T-helper 17 cell (primary cell): ENCODE results near the gene PNMA6A. TPM values are rescaled to one million over a fixed set of nuclear protein-coding genes. Genes with fewer than 3 reads are reported as not detected.
A peak's percentile ranks its signal among the peaks of the same experiment; 100 is the strongest.
"Not testable (repeated sequence)": the region's sequence is repeated elsewhere in the genome, so short reads cannot be mapped to it uniquely, and the experiment has no call there.

Experiments
- ATAC-seq: fragments of 150-1000 bp; cut with Tn5 transposase; 2 replicates; pipeline ENCODE4 v1.10.0; 2021; ENCODE audit warnings: mild to moderate bottlenecking, moderate library complexity
- DNase-seq, 3 donors: peaks; one replicate each; pipeline versions ENCODE4 v3.0.0 to v3.0.0-alpha.2; 2020 to 2021
- H3K9me3 ChIP-seq: one replicate; pipeline ENCODE4 v1.7.0; 2013; ENCODE audit warnings: low read length, mild to moderate bottlenecking; ENCODE audit not compliant: control insufficient read depth, poor library complexity, severe bottlenecking
- H3K27ac Mint-ChIP-seq: one replicate; pipeline ENCODE4 v1.8.0; 2022; ENCODE audit warnings: mild to moderate bottlenecking, moderate library complexity, mixed read lengths
- H3K27me3 Mint-ChIP-seq: one replicate; pipeline ENCODE4 v1.8.0; 2022; ENCODE audit warnings: mixed read lengths
- H3K36me3 Mint-ChIP-seq: one replicate; pipeline ENCODE4 v1.8.0; 2022; ENCODE audit warnings: low read depth, mixed read lengths
- H3K4me1 Mint-ChIP-seq: one replicate; pipeline ENCODE4 v1.8.0; 2022; ENCODE audit warnings: mild to moderate bottlenecking, mixed read lengths
- H3K4me3 Mint-ChIP-seq: one replicate; pipeline ENCODE4 v1.8.0; 2022; ENCODE audit warnings: mild to moderate bottlenecking, moderate library complexity, mixed read lengths
- total RNA-seq, 4 donors: library from RNA in 2 of 4; stranded (reverse) in 2 of 4; gene quantifications; one replicate each; pipeline ENCODE4 v1.2.3 and lab custom pipeline; 2022 to 2026

The PNMA6A gene
- total RNA-seq (under 1 TPM; 0.20 to 0.52 TPM), total RNA-seq (lab: John Stamatoyannopoulos, UW) (0.23 to 0.81 reads per million in 2 donors)

- H3K4me1 Mint-ChIP-seq, H3K27me3 Mint-ChIP-seq, H3K4me3 Mint-ChIP-seq, H3K27ac Mint-ChIP-seq, H3K36me3 Mint-ChIP-seq, H3K9me3 ChIP-seq, DNase-seq: not testable (repeated sequence)
- ATAC-seq: peak; percentile 83
Measured at GRCh38 chrX:153071909-153072583, at the start of gene PNMA6A. TSS of gene PNMA6A (plus strand) at chrX:153072454. CDS start at chrX:153073063, 609 bp downstream.

DNA sequence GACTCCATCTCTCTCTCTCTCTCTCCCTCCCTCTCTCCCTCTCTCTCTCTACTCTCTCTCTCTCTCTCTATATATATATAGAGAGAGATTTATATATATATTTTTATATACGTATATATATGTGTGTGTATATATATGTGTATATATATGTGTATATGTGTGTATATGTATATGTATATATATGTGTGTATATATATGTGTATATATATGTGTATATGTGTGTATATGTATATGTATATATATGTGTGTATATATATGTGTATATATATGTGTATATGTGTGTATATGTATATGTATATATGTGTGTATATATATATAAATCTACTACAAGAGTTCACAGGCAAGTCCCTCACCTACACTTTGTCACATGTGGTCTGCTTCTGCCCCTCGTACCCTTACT is 45.8 kb upstream of the PNMA6A start:
- not testable (repeated sequence) for DNase-seq, H3K9me3 ChIP-seq, H3K4me1 Mint-ChIP-seq, H3K27me3 Mint-ChIP-seq, H3K4me3 Mint-ChIP-seq, H3K27ac Mint-ChIP-seq, H3K36me3 Mint-ChIP-seq
- peak; percentile 20 for ATAC-seq

DNA sequence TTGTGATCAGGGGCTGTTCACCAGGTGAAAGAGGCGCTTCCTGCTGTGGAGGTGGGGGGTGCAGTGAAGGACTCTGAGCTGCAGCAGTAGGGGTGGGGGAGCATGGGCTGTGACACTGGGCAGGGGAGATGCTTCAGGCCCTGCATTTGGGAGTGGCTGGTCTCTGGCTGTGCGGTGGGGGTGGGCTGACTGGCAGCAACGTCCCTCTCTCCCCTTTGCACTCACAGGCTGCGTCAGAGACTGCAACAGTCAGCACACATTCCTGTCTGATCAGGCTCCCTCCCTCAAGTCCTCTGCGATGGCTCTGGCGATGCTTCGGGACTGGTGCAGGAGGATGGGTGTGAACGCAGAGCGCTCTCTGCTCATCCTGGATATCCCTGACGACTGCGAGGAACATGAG is 43.8 kb upstream of the PNMA6A start:
- DNase-seq: not testable (repeated sequence)

DNA sequence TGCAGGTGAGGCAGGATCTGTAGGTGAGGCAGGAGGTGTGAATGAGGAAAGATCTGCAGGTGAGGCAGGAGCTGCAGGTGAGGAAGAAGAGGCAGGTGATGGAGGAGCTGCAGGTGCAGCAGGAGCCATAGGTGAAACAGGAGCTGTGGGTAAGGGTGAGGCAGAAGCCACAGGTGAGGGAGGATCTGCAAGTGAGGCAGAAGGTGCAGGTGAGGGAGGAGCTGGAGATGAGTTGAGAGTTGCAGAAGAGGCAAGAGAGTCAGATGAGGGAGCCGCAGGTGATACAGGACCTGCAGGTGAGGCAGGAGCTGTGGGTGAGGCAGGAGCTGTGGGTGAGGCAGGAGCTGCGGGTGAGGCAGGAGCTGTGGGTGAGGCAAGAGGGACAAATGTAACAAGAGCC is 43.1 kb upstream of the PNMA6A start:
- H3K27ac Mint-ChIP-seq: no peak overlapping the region
- no peaks in the 10 kb centered on the region for H3K9me3 ChIP-seq
- no peak for DNase-seq
- ATAC-seq: no peak
- H3K4me1 Mint-ChIP-seq: peaks cover 5% of the 10 kb centered on the region
- H3K27me3 Mint-ChIP-seq: no peaks in the 10 kb centered on the region
- peak overlapping the region; percentile 41 for H3K4me3 Mint-ChIP-seq
- H3K36me3 Mint-ChIP-seq: no peaks in the 10 kb centered on the region

More for the DNA sequence above, 43.8 kb upstream of the PNMA6A start:
- not testable (repeated sequence) for H3K4me3 Mint-ChIP-seq, H3K9me3 ChIP-seq, H3K27me3 Mint-ChIP-seq, H3K27ac Mint-ChIP-seq, H3K36me3 Mint-ChIP-seq, ATAC-seq, H3K4me1 Mint-ChIP-seq

- no peak overlapping the region for H3K27ac Mint-ChIP-seq
- no peaks in the 10 kb centered on the region for H3K9me3 ChIP-seq
- peaks cover 5% of the 10 kb centered on the region for H3K4me1 Mint-ChIP-seq
- ATAC-seq (no peak), DNase-seq (no peak)
- no peak overlapping the region for H3K4me3 Mint-ChIP-seq
- no peaks in the 10 kb centered on the region for H3K36me3 Mint-ChIP-seq
- H3K27me3 Mint-ChIP-seq: no peaks in the 10 kb centered on the region
Measured at GRCh38 chrX:153029875-153030274, 42.4 kb upstream of the PNMA6A start.

GRCh38 chrX:153030801-153031200 is 41.5 kb upstream of the PNMA6A start:
- H3K4me1 Mint-ChIP-seq: peaks cover 5% of the 10 kb centered on the region
- no peak overlapping the region for H3K4me3 Mint-ChIP-seq
- H3K27ac Mint-ChIP-seq: no peak overlapping the region
- H3K36me3 Mint-ChIP-seq: no peaks in the 10 kb centered on the region
- ATAC-seq (no peak), DNase-seq (no peak)
- no peaks in the 10 kb centered on the region for H3K27me3 Mint-ChIP-seq
- no peaks in the 10 kb centered on the region for H3K9me3 ChIP-seq

GRCh38 chrX:153032397-153033118 is 39.7 kb upstream of the PNMA6A start:
- Mint-ChIP-seq H3K27ac (peak overlapping the region; percentile 85), H3K36me3 (no peaks in the 10 kb centered on the region), H3K27me3 (no peaks in the 10 kb centered on the region), H3K4me3 (peak overlapping the region; percentile 80), H3K4me1 (peaks cover 5% of the 10 kb centered on the region)
- no peaks in the 10 kb centered on the region for H3K9me3 ChIP-seq
- ATAC-seq (peak; percentile 79), DNase-seq (peak; percentile 35 to 60 (median 36))

- Mint-ChIP-seq H3K4me1 (no peaks in the 10 kb centered on the region), H3K4me3 (no peak overlapping the region), H3K27ac (no peak overlapping the region), H3K27me3 (no peaks in the 10 kb centered on the region), H3K36me3 (peaks cover 4% of the 10 kb centered on the region)
- no peak for DNase-seq
- H3K9me3 ChIP-seq: no peaks in the 10 kb centered on the region
- no peak for ATAC-seq
Measured at GRCh38 chrX:153049093-153049492, 23.2 kb upstream of the PNMA6A start.

DNA sequence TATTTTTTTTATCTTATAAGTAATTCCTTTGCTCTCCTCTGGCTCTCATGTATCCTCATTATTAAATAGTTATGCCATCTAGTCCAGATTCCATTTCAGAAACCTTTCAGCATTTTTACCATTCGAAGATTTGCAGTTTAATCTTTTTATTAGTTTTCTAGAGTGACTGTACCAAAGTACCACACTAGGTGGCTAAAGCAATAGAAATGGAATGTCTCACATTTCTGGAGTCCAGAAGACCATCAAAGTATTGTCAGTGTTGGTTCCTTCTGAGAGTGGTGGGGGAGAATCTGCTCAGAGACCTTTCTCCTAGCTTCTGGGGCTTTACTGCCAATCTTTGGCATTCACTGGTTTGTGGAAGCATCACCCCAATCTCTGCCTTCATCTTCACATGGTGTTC is 19.7 kb upstream of the PNMA6A start:
- Mint-ChIP-seq H3K4me1 (no peaks in the 10 kb centered on the region), H3K36me3 (peaks cover 2% of the 10 kb centered on the region), H3K4me3 (no peak overlapping the region), H3K27me3 (no peaks in the 10 kb centered on the region), H3K27ac (no peak overlapping the region)
- no peak for DNase-seq
- ATAC-seq: no peak
- no peaks in the 10 kb centered on the region for H3K9me3 ChIP-seq

DNA sequence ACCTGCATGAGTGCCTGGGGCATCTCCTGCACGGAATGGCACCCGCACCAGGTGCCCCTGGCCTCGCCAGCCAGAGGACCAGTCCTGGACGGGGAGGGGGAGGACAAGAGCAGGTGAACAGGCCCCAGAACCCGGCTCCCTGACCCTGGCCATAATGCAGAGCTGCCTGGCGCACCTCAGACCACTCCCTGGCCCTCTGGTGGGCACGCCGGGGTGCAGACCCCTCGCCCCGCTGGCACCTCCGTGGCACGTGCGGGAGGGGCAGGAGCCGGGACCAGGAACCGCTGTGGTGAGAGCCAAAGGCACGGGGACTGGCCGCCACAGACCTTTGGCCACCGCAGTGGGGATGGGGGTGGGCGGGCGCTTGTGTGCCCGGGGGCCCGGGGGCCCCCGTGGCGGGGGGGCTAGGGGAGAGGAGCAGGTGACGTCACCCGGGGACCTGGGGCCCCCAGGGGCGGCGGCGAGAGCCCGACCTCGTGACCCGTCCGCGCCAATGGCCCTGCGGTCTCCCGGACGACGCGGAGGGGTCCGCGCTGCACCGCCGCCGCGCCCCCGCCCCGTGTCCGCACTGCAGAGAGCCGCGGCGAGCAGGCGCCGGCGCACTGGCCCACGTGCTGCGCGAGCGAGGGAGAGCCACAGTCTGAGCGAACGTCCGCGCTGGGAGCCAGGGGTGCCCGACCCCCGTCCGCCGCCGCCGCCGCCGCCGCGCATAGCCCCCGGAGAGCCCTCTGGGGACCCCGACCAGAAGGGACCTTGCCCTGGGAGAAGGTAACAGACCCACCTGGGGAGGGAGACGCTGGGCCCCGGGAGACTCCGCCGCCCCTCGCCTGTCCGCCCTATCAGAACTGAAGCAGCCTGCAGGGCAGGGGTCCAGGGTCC is 16.1 kb upstream of the PNMA6A start, which contains the start of gene PNMA3:
TSS of gene PNMA3 (plus strand) at position 600 of the 879 bp plus-strand sequence. CDS start 586 bp downstream, outside the sequence.
- Mint-ChIP-seq H3K4me1 (no peaks in the 10 kb centered on the region), H3K4me3 (peak within 1 kb of the TSS; percentile 9), H3K27me3 (no peaks in the 10 kb centered on the region), H3K27ac (no peak within 1 kb of the TSS), H3K36me3 (no peaks in the 10 kb centered on the region)
- H3K9me3 ChIP-seq: no peaks in the 10 kb centered on the region
- no peak for DNase-seq
- no peak for ATAC-seq

GRCh38 chrX:153057281-153057680 is 15.0 kb upstream of the PNMA6A start:
- Mint-ChIP-seq H3K36me3 (no peaks in the 10 kb centered on the region), H3K4me1 (no peaks in the 10 kb centered on the region), H3K27ac (no peak overlapping the region), H3K27me3 (no peaks in the 10 kb centered on the region), H3K4me3 (no peak overlapping the region)
- no peak for DNase-seq
- no peak for ATAC-seq
- H3K9me3 ChIP-seq: no peaks in the 10 kb centered on the region

- Mint-ChIP-seq H3K4me1 (no peaks in the 10 kb centered on the region), H3K36me3 (no peaks in the 10 kb centered on the region), H3K27me3 (no peaks in the 10 kb centered on the region), H3K4me3 (no peak overlapping the region), H3K27ac (no peak overlapping the region)
- no peak for DNase-seq
- H3K9me3 ChIP-seq: no peaks in the 10 kb centered on the region
- ATAC-seq: no peak
Measured at GRCh38 chrX:153059191-153060094, 12.8 kb upstream of the PNMA6A start.
